DOHH2 (cell line): ENCODE results near the gene ADPRH.
"Not testable (repeated sequence)": the region's sequence is repeated elsewhere in the genome, so short reads cannot be mapped to it uniquely, and the experiment has no call there.

Experiments
- H3F3A ChIP-seq: fragments of 200-600 bp; sonication (generic), shearing (Covaris generic); 2 replicates; pipeline ENCODE4 v1.6.0; 2016; ENCODE audit warnings: antibody characterized with exemption, mild to moderate bottlenecking; ENCODE audit not compliant: control insufficient read depth, insufficient read depth
- H3K27ac ChIP-seq: fragments of 200-600 bp; sonication (generic); 2 replicates; pipeline ENCODE4 v1.5.1; 2014; ENCODE audit warnings: low read depth, mild to moderate bottlenecking, low read length, moderate library complexity
- H3K27me3 ChIP-seq: fragments of 200-600 bp; sonication (generic); 2 replicates; pipeline ENCODE4 v1.6.1; 2014; ENCODE audit warnings: mild to moderate bottlenecking, low read length, mixed read lengths; ENCODE audit not compliant: control insufficient read depth
- H3K36me3 ChIP-seq: fragments of 200-600 bp; sonication (generic); 2 replicates; pipeline ENCODE4 v1.6.1; 2014; ENCODE audit warnings: mild to moderate bottlenecking, low read length, moderate library complexity, mixed read lengths; ENCODE audit not compliant: control insufficient read depth
- H3K4me1 ChIP-seq: fragments of 200-600 bp; sonication (generic); 2 replicates; pipeline ENCODE4 v1.6.1; 2014; ENCODE audit warnings: mild to moderate bottlenecking, low read length, mixed read lengths; ENCODE audit not compliant: control insufficient read depth
- H3K4me2 ChIP-seq: fragments of 200-600 bp; sonication (generic); 2 replicates; pipeline ENCODE4 v1.6.0; 2014; ENCODE audit warnings: mild to moderate bottlenecking, low read length, moderate library complexity
- H3K4me3 ChIP-seq: fragments of 200-600 bp; sonication (generic); 2 replicates; pipeline ENCODE4 v1.5.1; 2014; ENCODE audit warnings: mild to moderate bottlenecking, low read length, mixed read lengths
- H3K79me2 ChIP-seq: fragments of 200-600 bp; sonication (generic); 2 replicates; pipeline ENCODE4 v1.6.1; 2014; ENCODE audit warnings: mild to moderate bottlenecking, low read length, mixed read lengths; ENCODE audit not compliant: control insufficient read depth
- H3K9me2 ChIP-seq: fragments of 200-600 bp; sonication (generic); replicated peaks from 2 replicates; pipeline ENCODE4 v1.6.1; 2014; ENCODE audit warnings: mild to moderate bottlenecking, low read length, mixed read lengths; ENCODE audit not compliant: control insufficient read depth
- H3K9me3 ChIP-seq: fragments of 200-600 bp; sonication (generic); 2 replicates; pipeline ENCODE4 v1.6.1; 2014; ENCODE audit warnings: antibody characterized with exemption, low read length, mixed read lengths; ENCODE audit not compliant: control insufficient read depth, insufficient read depth
- H4K20me1 ChIP-seq: fragments of 200-600 bp; sonication (generic); 2 replicates; pipeline ENCODE4 v1.6.0; 2014; ENCODE audit warnings: low read depth, mild to moderate bottlenecking, antibody characterized with exemption, low read length, moderate library complexity; ENCODE audit not compliant: control insufficient read depth, insufficient read depth
- CTCF ChIP-seq: fragments of 200-600 bp; sonication (generic); IDR thresholded peaks from one replicate; pipeline ENCODE4 v1.5.1; 2014; ENCODE audit warnings: antibody characterized with exemption, mild to moderate bottlenecking, low read depth, low read length; ENCODE audit not compliant: poor library complexity, severe bottlenecking
- EZH2phosphoT487 ChIP-seq: fragments of 200-600 bp; sonication (generic); IDR thresholded peaks from 2 replicates; pipeline ENCODE4 v1.6.1; 2017; ENCODE audit warnings: borderline replicate concordance, mild to moderate bottlenecking, antibody characterized with exemption, low read length, moderate library complexity, mixed read lengths

Gene ADPRH

GRCh38 chr3:119562307-119562961 lies 16.9 kb upstream of the ADPRH start:
- Histone ChIP-seq H3K4me2 (no peak overlapping the region), H3K9me3 (no peaks in the 10 kb centered on the region), H4K20me1 (no peaks in the 10 kb centered on the region), H3K9me2 (no peaks in the 10 kb centered on the region), H3K4me1 (peaks cover 33% of the 10 kb centered on the region), H3K4me3 (no peak overlapping the region), H3K27ac (no peak overlapping the region), H3F3A (no peaks in the 10 kb centered on the region), H3K79me2 (peaks cover 6% of the 10 kb centered on the region), H3K36me3 (peaks cover 4% of the 10 kb centered on the region), H3K27me3 (no peaks in the 10 kb centered on the region)
- TF ChIP-seq CTCF, result no peak
- TF ChIP-seq EZH2phosphoT487, result no peak

- not testable (repeated sequence) for H3K27me3 ChIP-seq, H3K4me3 ChIP-seq, H3K36me3 ChIP-seq, H3K9me3 ChIP-seq, H3K27ac ChIP-seq, H4K20me1 ChIP-seq, H3F3A ChIP-seq, H3K79me2 ChIP-seq, H3K9me2 ChIP-seq, H3K4me2 ChIP-seq
- H3K4me1 ChIP-seq, result peaks cover 24% of the 10 kb centered on the region
These were observed 16.0 kb upstream of the ADPRH start for GRCh38 chr3:119563334-119563733.

GRCh38 chr3:119569156-119569555 lies 10.1 kb upstream of the ADPRH start:
- Histone ChIP-seq H4K20me1 (no peaks in the 10 kb centered on the region), H3K4me1 (no peaks in the 10 kb centered on the region), H3K4me3 (no peak overlapping the region), H3K9me3 (no peaks in the 10 kb centered on the region), H3K9me2 (no peaks in the 10 kb centered on the region), H3K79me2 (no peaks in the 10 kb centered on the region), H3K27ac (no peak overlapping the region), H3F3A (no peaks in the 10 kb centered on the region), H3K36me3 (no peaks in the 10 kb centered on the region), H3K4me2 (no peak overlapping the region), H3K27me3 (no peaks in the 10 kb centered on the region)
- TF ChIP-seq CTCF (no peak), EZH2phosphoT487 (no peak)

- no peaks in the 10 kb centered on the region for H3K27me3 ChIP-seq
- no peak overlapping the region for H3K27ac ChIP-seq
These were observed 9.1 kb upstream of the ADPRH start for GRCh38 chr3:119570229-119570628.

More at GRCh38 chr3:119570229-119570628, 9.1 kb upstream of the ADPRH start:
- H3K9me3 ChIP-seq, result no peaks in the 10 kb centered on the region
- no peak overlapping the region for H3K4me3 ChIP-seq
- H3F3A ChIP-seq, result no peaks in the 10 kb centered on the region
- H3K9me2 ChIP-seq, result no peaks in the 10 kb centered on the region
- no peaks in the 10 kb centered on the region for H3K36me3 ChIP-seq
- no peaks in the 10 kb centered on the region for H3K4me1 ChIP-seq
- TF ChIP-seq EZH2phosphoT487 (no peak), CTCF (no peak)
- no peak overlapping the region for H3K4me2 ChIP-seq
- no peaks in the 10 kb centered on the region for H4K20me1 ChIP-seq
- no peaks in the 10 kb centered on the region for H3K79me2 ChIP-seq
